Globus pallidus (tissue), 1 donor: ENCODE results near the gene GJB1.

Source experiments
- DNase-seq: peaks from one replicate; pipeline ENCODE4 v3.0.0-alpha.2; 2015; ENCODE audit warnings: low spot score

GJB1 gene

DNA sequence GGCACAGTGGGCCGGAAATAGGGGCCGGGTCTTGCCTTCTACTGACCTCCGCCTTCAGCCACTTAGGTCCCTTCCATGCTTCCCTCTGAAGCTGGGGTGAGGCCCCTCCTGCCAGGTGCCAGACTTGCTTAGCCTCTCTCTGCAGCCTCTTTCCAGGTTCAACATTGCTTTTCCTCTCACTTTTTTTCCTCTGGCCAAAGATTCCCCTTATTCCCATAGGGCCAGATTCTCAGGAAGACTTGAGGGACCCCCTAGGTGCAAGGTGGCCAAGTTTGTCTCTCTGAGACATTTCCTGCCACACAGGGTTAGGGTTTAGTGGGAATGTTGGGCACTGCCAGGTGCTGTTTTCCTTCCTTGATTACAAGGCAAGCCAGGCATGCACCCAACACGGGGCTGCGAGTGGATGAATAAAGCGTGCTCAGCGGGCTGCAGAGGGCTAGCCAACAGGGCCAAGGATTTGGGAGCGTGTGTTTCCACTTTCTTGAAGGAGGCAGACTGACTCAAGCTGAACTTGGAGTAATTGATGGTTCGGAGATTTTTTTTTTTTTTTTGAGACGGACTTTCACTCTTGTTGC is 7.6 kb upstream of the GJB1 start:
- no peak for DNase-seq

DNA sequence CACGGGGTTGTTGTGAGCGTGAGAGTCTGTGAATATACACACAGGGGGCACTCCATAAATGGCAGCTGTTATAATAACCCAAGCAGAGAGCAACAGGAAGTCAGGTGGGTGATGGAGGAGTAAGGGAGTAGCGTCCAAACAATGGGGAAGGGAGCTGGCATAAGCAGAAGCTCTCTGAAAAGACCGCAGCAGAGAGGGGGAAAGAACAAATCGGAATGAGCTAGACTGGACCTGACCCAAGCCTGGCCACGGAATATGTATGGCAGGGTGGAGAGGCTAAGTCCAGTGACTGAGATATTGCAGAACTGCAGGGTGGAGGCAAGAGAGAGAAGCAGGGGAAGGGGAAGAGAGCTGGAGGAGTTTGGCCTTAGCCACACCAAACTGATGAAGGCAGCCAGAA is 6.5 kb upstream of the GJB1 start:
- DNase-seq: no peak

DNA sequence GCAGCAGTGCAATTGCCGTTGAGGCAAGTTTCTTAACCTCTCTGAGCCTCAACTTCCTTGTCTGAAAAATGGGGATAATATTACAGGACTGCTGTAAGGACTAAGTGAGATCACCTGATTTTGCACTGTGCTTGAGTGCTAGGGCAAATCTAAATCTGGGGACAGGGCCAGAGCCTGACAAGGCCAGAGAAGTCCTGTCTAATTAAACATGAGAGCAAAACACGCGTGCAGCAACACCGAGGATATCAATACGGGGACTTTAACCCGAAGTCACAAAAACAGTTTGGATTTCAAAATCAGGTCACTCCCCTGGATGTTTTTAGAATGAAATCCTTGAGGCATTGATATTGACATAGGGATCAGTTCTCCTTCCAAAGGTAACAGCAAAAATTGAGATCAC is 5.7 kb upstream of the GJB1 start:
- no peak for DNase-seq

DNA sequence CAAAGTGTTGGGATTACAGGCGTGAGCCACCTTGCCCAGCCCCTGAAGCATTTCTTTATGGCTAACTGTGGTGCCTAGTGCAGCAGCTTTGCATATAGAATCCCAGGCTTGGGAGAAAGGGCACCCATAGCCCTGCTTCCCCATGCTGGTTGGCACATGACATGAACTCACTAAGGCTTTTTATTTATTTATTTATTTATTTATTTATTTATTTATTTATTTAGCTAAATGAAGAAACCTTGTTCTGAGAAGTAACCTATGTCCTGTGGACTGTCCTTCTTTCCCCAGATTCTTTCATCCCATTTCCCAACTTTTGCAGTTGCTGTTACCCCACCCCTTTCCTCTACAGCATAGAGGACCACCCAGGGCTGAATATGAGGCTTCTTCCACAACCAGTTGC is 1.9 kb upstream of the GJB1 start:
- DNase-seq: no peak

DNA sequence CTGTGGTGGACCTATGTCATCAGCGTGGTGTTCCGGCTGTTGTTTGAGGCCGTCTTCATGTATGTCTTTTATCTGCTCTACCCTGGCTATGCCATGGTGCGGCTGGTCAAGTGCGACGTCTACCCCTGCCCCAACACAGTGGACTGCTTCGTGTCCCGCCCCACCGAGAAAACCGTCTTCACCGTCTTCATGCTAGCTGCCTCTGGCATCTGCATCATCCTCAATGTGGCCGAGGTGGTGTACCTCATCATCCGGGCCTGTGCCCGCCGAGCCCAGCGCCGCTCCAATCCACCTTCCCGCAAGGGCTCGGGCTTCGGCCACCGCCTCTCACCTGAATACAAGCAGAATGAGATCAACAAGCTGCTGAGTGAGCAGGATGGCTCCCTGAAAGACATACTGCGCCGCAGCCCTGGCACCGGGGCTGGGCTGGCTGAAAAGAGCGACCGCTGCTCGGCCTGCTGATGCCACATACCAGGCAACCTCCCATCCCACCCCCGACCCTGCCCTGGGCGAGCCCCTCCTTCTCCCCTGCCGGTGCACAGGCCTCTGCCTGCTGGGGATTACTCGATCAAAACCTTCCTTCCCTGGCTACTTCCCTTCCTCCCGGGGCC is 1.2 kb downstream of the GJB1 start:
- peak; percentile 4 for DNase-seq

DNA sequence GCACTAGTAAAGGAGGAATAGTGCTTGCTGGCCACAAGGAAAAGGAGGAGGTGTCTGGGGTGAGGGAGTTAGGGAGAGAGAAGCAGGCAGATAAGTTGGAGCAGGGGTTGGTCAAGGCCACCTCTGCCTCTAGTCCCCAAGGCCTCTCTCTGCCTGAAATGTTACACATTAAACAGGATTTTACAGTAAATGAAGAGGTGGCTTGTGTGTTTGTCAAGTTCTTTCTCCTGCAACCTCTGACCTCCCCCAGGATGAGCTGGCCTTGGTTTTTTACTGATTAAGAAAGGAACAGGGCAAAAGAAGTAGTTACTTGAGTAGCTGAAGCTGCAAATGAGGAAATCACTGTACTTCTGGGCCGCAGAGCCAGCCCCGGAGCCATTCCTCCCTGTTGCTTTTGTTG is 2.0 kb downstream of the GJB1 start:
- peak; percentile 3 for DNase-seq

DNA sequence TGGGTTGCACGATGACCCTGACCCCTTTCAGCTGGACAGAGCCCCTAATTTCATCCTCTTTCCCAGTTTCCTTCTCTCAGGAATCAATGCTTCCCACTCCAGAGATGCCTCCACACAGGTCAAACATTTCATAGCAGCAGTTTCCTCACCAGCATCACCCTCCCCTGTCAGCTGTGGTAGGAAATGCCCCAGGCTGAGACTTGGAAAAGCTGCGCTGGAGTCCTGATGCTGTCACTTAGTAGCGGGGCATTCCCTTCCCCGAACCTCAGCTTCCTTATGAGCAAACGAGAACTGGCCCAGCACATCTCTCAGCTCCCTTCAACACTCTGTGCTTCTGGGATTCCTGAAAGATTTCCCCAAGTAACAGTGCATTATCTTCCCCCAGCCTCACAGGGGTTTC is 2.7 kb downstream of the GJB1 start:
- DNase-seq: peak; percentile 3

DNA sequence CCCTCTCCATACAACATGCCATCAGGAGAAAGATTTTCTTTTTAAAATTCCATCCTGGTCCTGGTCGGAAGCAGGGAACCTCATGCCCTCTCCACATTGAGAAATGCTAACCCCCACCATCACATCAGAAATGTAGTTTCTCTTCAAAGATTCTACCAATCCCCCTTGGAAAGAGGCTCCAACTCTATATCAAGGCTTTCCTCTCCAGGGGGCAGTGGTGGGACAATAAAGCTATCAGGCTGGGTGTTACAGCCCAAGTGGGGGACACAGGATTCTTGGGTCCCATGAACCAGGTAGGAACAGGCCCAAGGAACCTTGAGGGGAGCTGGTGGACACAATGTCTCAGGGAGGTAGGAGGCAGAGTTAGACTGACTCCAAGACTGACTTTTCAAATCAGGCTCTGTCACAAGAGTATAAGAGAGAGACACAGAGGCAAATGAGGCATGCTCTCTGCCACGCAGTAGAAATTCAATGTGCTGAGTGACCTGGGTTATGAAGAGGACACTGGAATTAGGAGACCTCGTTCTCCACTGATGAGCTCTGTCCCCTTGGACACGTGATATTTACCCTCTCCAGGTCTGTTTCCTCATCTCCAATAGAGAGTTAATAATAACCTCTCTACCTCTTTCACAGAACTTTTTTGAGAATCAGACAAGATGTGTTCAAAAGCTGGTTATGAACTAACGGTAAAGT is 4.5 kb downstream of the GJB1 start:
- DNase-seq: no peak

DNA sequence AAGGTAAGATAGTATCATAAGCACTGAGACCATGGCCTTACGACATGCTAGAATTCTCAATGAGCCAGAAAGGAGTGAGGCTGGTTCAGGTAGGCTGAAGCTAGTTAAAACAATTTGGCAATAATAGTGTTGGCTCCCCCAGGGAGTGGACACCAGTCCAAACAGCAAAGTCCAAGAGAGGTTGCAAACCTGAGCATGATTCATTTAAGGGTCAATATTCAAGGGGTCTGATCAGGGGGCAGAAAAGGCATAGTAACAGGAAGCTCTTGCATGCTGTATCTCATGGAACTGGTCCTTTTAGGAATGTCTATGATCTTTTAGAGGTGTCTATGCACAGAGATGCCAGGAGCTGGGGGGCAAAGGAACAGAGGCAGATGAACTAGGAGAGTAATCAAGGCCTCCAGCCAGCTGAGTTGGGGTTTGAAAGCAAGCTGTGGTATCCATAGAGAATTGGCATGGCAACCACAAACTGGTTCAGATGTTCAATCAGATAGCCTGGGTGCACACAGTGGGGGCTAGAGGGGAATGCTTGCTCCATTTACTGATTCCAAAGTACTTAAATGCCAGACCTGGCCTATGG is 5.1 kb downstream of the GJB1 start:
- no peak for DNase-seq

DNA sequence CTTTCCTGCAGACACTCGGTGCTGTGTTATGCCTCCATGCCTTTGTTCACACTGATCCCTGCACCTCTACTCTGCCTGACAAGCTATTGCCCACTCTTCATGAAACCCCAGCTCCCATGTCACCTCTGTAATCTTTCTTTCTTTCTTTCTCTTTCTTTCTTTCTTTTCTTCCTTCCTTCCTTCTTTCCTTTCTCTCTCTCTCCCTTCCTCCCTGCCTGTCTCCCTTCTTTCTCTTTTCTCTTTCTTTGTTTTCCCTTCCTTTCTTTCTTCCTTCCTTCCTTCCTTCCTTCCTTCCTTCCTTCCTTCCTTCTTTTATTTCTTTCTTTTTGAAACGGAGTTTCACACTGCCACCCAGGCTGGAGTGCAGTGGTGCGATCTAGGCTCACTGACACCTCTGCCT is 12.5 kb downstream of the GJB1 start:
- DNase-seq: no peak

DNA sequence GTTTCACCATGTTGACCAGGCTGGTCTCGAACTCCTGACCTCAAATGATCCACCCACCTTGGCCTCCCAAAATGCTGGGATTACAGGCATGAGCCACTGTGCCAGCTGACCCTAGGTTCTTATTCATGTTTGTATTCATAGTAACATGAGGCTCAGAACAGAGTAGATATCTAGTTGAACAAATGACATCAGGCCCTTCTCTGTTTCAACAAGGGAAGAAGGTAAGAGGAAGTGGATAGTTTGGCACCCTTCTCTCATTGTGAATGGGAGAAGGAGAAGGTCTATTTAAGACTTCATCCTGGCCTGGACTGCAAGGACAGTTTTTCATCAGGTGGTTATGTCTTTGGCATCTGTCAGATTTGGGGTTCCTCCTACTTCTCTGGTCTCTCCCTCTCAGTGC is 13.8 kb downstream of the GJB1 start:
- DNase-seq: no peak

DNA sequence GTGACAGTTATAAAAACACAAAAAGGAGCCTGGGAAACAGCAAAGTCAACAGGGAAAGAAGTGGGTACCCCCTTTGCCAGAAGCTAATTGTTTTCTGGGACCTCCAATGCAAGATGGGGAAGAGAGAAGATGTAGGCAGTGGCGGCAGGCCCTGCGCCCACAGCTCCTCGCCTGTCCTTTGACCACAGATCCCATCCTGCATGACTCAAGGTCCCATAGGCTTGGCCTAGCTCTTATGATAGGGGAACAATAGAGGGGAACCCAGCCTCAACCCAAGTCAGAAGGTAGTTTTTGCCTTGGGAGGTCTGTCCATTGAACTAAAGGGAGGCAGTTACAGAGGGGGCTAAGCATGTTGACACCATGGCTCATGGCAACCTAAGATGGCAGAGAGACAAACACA is 16.8 kb downstream of the GJB1 start:
- DNase-seq: no peak

DNA sequence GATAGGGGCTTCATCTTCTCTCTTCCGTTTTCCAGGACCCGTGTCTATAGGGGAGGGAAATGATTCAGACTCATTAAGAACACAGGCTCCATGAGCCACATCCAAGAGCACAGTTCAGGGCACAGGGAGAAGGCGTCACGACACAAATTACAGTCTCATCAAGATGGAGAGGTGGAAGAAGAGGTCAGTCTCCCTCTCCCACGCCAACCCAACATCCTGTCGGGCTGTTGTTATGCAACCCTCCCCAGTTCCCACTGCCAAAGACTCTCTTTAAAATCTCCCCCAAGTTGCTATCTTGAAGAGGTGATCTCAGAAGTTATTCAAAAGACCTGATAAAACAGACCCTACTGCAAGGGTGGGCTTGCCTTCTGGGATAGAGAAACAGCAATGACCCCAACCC is 18.3 kb downstream of the GJB1 start:
- no peak for DNase-seq

DNA sequence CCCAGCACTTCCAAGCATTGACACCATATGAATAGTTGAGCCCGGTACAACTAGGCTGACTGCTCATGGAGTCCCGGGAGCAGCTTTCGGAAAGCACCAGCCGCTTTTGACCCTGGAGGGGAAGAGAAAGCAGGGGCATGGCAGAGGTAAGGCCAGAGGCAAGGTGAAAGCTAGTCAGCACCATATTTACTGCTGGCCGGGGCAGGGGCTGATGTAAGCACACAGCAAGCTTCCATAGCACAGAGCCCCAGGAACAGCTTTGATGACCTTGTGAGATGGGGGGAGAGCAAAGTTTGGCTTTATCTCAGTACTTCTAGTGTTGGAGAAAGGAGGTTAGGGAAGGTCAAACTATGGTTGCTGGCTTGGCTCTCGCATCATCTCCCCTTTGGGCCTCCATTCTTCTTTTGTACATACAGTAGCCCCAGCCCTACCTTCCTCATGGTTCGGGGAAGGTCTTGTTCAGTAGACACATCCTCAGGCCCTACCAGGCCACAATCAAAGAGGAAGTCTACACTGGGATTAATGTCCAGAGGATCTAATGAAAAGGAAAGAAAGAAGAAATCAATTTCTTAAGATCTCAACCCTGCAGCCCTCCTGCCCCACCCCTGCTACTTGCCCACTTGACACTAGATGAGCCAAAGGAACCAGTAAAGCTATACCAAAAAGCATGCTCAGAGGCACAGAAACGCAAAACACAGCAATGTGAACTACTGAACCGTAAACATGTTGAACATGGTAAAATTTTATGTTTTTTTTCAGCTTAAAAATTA is 21.5 kb downstream of the GJB1 start:
- DNase-seq: no peak

DNA sequence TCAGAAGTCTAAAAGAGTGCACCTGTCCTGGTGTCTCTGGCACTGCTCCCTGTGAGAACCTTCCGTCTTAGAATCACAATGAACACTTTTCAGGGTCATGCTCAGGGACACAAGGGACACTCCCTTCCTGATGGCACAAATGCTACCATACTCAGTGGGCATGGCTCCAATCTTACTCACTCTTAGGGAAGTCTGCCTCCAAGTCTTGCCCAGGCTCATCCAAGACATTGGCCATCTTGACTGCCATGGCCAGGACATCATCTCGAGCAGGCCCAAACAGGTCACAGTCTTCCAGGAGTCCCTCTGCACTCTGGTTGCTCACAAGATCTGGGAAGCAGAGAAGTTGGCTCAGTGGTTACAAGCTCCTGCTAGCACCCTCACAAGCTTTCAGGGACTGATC is 22.1 kb downstream of the GJB1 start:
- no peak for DNase-seq

DNA sequence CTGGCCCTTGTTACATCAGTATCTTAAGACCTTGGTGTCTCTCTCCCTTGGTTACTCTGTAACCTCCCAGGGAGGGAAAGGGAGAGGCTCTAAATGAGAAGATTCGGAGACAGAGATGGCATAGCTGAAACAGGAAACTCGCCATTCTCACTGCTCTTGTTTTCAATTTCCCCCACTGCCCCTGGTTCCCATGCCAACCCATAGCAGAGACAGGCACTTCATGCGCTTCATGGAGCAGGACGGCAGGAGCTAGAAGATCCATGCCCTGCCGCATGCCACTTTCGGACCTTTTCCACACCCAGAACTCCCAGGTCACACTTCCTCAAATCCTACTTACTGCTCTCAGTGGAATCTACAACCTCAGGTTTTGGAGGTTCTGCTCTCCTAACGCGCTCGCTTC is 27.8 kb downstream of the GJB1 start:
- DNase-seq: no peak

DNA sequence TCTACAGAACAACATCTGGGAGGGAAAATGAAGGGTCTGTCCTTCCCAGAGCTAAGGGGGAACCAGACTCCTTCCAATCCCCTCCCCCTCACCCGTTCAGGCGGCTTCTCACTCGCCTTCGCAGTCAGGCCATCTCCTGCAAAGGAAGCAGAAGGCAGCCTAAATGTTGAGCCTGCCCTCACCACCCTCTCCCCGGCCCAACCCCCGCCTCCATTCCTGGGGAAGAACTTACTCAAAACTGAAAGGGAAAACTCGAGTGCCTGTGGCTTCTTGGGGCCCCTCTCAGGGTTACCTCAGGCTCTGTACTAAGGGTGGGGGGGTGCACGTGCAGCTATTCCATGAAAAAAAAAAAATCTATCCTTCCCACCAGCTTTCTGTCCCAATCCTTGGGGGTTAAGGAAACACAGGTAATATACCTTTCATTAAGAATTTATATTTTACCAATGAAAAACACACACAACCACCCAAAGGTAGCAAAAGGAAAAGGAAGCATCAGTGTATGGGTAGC is 28.5 kb downstream of the GJB1 start:
- DNase-seq: no peak

DNA sequence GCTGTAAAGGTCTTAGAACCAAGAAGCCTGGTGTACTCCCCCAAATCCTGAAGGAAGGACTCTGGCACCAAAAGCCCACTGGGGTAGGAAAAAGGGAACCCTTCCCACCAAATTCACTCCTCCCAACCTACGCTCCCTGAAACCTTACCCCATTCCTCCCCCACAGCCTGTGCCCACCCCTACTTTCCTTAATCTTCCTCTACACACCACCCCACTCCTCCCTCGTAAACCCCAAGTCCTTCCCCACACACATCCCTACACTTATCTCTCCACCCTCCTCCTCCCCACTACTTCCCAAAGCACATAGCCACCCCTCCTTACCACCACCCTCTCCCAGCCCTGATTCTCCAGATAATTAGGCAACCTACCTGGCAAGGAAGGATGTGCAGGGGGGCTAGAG is 29.2 kb downstream of the GJB1 start:
- no peak for DNase-seq

DNA sequence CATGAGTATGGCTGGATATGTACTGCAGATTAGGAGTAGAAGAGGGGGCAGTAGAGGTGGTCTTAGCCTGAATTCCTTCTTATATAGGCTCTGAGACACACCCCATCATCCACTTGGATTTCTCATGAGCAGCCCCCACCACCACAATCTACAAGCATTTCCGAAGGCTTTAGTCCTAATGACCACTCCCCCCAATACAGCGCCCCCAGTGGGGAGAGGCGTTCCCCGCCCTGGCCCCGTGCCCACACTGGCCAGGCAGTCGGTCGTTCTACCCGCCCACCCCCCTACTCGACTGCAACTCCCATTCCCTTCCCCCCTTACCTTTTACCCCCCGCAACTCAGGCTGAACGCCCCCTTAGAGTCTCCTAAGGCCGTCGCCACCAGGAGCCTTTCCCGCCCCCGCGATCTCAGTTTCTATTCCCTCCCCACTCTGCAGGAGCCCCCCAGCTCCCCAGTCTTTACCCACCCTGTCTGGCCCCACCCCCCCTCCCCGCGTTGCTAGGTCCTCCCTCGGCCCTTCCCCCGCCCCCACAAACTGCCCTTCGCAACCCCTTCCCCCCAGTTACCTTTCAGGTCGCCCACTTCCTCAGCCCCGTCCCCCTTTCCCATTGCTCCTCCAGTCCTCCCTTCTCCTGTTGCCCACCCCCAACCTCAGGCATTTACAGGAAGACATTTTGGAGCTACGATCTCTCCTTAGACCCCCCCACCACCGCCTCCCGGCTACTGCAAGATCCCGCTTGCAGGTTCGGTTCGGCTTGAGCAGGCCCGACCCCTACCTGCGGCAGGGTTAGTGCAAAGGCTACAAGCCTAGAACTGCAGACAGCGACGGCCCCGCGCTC is 30.4 kb downstream of the GJB1 start:
- DNase-seq: peak; percentile 30

DNA sequence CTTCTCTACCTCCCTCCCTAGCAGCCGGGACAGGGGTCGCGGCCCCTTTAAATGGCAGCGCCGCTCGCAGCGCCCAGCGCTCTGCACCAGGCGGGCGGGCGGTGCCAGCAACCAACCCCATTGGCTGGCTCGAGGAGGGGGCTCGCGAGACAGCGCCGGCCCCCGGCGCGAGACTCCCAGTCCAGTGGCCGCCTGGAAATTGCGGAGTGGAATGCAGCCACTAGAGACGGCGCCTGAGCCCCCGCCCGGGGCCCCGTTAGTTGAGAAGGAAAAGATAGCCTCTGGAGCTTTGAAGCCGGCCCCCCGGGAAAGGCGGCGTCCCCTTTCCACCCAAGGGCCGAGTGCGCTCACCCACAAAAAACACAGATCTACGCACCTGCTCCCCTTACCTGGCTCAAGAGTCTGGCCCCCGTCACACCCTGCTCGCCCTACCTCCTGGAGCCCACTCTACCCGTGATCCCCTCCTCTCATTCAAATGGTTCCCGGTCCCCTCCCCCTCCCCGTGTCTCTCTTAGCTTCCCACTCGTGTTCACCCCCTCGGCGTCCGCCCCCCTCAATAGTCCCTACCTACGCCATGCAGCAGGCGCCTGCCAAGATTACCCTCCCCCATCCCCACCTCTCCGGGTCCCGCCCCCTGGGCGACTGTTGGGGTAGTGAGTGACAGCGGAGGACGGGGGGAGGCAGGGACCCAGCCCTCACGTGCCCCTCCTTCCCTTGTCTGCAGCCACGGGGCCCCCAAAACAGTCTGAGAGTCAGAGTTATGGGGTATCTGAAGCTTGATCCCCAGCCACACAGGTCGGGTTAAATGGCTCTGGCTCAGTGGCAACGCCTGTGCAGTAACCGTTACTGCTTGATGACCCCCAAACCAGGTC is 31.3 kb downstream of the GJB1 start, which contains the start of gene ZMYM3:
TSS of gene ZMYM3 (minus strand) at position 49 of the 872 bp plus-strand sequence. CDS start 885 bp downstream, outside the sequence.
- DNase-seq: peak; percentile 78
